ENCODE data around the gene GRID1.

DNA sequence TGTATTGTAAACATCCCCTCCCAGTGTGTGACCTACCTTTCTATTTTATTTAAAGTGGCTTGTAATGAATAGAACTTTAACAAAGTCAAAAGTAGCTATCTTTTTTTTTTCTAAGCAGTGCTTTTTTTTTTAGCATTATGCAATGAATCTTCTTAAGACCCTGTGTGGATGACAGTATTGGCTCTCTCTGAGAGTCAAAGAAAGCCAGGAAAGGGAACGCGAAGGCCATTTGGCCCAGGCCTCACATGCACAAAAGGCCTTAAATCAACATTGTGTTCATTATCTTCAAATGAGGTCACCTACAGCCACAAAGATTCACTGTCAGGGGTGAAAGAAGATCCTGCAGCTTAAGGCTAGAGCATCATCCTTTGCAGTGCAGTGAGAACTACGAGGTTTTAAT, 721.5 kb downstream of the GRID1 start:
- TF ChIP-seq POLR2AphosphoS5 (IDR thresholded peaks at IDR 0.05; ENCODE audit: low read depth, low read length) (no peak), POLR2A (IDR thresholded peaks at IDR 0.05; ENCODE audit: low read depth, low read length) (no peak), TAF1 (IDR thresholded peaks at IDR 0.05; ENCODE audit: low read depth, low read length) (no peak), SPI1 (IDR thresholded peaks at IDR 0.05; ENCODE audit: low read depth, low read length) (no peak)

Data from GM12891 (cell line).